Stimulated activated CD8-positive, alpha-beta memory T cell treated with anti-CD3 and anti-CD28 coated beads, Interleukin-4, amount 100 ng/mL, for 4 hours (primary cell): ENCODE data around the gene AVEN.
"Not testable (repeated sequence)": the region's sequence is repeated elsewhere in the genome, so short reads cannot be mapped to it uniquely, and the experiment has no call there.

ENCODE experiments used
- DNase-seq, 2 donors: peaks; one replicate each; pipeline ENCODE4 v3.0.0-alpha.2; 2020; ENCODE audit warnings: low read depth in 2 of 2, low spot score in 1 of 2

The AVEN gene

DNA sequence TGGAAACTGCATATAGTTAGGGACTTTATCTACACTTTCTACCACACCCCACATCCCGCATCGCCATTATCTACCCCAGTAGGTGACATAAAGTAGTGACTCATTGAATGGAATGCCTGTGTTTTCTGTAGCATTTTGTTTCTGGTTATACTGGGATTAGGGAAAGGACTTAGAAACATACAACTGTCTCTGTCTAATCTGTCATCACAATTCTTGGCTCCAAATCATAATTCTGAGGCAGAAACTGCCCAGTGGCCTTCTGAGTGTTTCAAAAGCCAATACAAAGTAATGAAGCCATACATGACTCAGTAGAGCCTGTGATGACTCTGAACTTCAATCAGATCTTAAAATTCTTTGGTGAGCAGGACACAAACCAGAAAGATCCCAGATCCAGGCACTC, 186.4 kb downstream of the AVEN start:
- DNase-seq = no peak

DNA sequence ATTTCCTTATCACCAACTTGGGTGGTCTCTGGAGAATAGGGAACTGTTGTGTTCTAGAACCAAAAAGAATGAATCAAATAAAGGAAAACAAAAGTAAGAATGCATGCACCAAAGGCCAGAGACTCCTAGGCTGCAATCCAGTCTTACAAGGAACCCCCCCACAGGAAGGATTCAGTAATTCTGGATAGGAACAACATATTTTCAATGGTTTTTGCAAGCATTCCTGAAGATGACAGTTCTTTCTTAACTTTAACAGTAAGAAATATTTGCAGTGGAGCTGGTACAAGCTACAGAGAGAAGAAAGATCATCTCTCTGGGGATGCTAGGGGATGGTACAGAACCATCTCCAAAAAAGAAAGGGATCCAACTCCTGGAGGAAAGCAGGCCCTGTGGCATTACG, 186.9 kb downstream of the AVEN start:
- DNase-seq = no peak

- DNase-seq = no peak
Measured at GRCh38 chr15:33851079-33851478, 187.9 kb downstream of the AVEN start.

DNA sequence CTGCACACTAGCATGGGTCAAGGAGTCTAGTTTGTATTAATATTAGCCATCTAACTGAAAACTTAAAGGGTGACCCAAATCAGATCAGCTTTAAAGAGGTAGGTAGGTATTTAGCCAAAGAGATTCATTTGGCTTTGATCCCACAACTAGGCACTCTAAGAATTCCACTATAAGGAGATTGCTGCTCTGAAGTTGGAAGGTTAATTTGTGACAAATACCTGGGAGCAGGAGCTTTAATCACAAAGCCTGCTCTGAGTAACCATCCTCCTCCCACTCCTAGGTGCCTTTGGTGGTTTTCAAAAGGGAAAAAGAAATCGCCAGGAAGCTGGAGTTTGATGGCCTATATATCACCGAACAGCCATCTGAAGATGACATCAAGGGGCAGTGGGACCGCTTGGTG, 191.0 kb downstream of the AVEN start:
- DNase-seq = no peak

- DNase-seq = no peak
Measured at GRCh38 chr15:33846862-33847261, 192.1 kb downstream of the AVEN start.

DNA sequence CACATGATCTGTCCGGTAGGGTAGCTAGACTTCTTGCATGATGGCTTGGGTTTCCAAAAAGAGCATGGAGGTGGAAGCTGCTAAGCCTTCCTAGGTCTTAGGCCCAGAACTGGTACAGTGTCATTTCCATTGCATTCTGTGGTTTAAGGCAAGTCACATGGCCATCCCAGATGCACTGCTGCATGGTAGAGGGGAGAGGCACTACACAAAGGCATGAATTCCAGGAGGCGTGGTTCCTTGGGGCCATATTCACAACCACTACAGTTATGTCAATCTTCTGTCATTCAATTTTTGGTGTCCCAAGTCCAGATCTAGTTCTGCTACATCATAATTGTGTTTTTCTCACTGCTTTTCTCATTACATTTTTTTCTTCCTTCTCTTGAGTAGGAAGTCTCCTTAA, 192.9 kb downstream of the AVEN start:
- DNase-seq = no peak

DNA sequence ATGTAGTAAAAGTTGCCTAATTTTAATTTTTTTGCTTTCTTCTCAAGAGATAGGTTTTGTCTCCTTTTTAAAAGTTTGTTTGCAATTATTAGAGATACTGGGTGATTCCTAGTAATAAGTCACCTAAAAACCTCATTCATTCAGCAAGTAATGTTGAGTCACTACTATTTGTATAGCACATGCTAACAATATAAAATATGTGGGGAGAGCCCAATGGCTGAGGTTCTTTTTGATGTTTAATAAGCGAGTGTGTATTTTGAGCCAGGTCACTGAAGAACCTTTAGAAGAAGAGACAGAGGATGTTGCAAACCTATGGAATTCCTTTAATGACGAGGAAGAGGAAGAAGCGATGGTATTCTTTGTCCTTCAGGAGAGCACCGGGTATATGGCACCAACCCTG, 194.4 kb downstream of the AVEN start:
- no peak for DNase-seq

GRCh38 chr15:33844186-33844585, 194.8 kb downstream of the AVEN start:
- no peak for DNase-seq

GRCh38 chr15:33840615-33841014, 198.4 kb downstream of the AVEN start:
- DNase-seq = no peak

DNA sequence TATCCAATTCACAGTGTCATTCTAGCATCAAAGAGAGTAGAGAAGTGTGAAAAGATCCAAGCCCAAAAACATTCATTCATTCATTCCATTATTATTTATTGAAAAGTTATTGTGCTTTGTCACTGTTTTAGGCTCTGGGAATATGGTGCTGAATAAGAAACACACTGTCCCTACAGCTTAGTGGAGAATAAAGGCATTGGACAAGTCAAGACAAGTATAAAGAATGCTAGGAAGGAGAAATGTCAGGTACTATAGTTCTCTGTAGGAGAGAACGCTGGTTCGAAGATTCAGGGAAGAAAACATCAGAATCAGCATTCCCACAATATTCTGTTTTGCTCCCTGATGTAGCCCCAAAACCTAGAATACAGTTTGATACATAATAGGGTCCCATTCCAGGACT, 199.5 kb downstream of the AVEN start:
- no peak for DNase-seq

GRCh38 chr15:33837294-33837693, 201.7 kb downstream of the AVEN start:
- no peak for DNase-seq

DNA sequence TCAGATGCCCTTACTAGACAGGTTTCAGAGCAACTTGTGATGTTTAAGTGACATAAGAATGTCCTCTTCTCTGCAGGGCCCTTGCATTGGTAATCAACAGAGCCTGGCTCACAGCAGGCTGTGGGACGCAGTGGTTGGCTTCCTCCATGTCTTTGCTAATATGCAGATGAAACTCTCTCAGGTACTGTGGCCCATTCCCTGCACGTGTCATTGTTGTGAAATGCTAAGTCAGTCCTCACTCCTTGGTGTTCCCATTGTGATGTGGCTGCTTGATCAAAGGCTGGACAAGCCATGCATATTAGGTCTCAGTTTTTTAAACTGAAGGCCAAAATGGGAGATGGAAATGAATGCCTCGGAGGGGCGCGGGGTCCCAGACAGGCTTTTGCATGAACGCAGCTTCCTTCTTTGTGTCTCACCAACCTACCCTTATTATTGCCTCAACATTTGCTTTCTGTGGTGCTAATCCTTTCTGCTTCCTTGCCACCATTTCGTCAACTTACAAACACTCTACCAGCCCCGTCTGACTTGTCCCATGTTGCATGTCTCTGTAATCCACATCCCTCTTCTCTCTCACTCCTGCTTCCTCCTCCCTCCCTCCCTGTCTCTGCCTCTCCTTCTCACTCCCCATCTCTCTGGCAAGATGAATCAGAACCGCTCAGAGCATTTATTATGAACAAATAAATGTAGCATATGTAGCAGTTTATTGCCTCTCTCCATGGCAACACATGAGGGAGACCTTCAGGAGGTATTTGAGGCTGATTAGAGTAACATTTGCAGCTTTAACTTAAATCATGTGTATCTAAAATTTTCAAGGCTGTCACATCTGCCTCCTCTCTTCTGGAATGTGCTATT, 203.9 kb downstream of the AVEN start:
- no peak for DNase-seq

DNA sequence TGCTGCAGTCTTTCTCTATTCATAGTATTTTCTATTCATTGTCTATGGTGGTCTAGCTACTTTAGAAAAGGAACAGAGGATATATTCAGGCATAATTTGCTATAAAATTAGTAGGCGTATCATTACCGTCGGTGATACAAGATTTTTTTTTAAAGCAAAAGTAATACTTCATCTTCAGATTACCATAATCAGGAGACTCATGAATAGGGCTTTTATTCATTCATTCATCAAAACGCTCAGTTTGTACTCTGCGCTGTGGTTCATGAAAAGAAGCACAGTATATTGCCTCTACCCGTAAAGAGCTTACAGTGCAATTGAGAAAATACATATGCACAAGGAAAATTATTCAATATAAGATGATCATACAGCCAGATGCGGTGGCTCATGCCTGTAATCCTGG, 207.4 kb downstream of the AVEN start:
- DNase-seq = no peak

DNA sequence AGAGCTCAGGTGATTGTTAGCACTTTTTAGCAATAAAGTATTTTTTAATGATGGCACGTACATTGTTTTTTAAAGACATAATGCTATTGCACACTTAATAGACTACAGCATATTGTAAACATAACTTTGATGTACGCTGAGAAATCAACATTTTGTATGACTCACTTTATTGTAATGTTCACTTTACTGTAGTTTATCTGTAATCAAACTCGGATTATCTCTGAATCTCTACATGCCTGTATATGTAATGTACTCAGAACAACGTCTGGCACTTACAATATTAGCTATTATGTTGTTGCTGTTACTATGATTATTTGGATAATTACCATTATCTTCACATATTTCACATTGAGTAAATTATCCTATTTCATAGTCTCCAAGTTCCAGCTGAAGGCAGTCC, 208.7 kb downstream of the AVEN start:
- no peak for DNase-seq

DNA sequence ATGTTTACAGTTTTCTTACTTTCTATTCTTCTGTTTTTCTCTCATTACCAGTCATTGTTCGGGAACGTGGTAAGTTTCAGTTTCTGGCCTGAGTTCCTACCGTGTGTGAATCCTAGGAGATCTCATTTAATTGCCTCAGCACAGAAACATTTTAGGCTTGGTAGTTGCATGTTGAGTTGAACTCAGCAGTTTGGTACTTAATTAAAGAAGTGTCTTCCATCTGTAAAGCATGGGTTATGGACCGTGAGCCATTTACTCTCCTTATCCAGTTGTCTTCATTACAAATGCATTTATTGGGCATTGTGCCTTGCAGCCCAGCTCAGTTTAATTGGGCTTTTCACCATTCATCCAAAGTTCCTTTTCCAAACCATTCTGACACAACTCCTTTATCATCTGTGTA, 212.8 kb downstream of the AVEN start:
- DNase-seq = no peak

DNA sequence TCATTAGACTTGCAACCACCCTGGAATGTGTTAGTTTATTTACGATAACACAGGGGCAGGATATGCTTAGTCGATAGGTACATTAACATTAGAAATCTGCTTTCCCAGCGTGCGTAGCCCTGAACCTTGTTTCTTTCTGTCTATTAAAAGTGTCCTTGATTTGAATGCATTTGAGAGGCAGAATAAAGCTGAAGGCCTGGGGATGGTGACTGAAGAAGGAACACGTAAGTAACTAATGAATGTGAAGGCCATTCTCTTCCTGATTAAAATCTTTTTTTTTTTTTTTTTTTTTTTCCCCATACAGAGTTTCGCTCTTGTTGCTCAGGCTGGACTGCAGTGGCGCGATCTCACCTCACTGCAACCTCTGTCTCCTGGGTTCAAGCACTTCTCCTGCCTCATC, 213.6 kb downstream of the AVEN start:
- no peak for DNase-seq

- no peak for DNase-seq
Measured at GRCh38 chr15:33823119-33823518, 215.9 kb downstream of the AVEN start.

DNA sequence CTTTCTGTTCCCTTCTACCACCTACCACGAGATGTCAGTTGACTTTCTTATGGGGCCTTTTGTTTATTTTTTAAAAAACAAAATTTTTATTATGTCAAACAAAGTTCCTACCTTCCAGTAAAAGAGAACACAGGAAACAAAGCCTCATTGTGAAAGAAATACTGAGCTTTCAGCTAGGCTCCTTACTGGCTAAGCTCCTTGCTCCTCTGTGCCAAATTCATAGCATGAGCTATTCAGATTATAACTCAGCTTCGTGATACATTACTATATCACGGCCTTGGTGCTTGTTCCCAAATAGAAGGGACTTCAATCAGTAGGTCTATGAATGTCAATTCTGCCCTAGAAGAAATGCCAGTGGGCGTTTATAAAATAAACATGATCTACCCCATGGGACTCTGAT, 216.5 kb downstream of the AVEN start:
- no peak for DNase-seq

DNA sequence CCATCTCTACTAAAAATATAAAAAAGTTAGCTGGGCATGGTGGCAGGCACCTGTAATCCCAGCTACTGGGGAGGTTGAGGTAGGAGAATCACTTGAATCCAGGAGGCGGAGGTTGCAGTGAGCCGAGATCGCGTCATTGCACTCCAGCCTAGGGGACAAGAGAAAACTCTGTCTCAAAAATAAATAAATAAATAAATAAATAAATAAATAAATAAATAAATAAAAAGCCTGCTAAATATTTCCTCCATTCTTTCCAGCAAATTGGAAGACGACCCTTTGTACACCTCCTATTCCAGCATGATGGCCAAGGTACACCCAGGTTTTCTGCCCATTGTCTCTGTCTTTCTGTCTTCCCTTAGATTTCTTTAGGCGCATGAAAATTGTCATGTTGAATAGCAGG, 219.5 kb downstream of the AVEN start:
- DNase-seq = not testable (repeated sequence)
